Activated naive CD4-positive, alpha-beta T cell treated with anti-CD3 and anti-CD28 coated beads, Interleukin-2, amount 10 ng/mL, durations not matched to agents 7 days and 5 days (primary cell): ENCODE data around the gene AP5B1.

ENCODE experiments used
- CTCF ChIA-PET: fragments of 350-600 bp; sonication (Branson Sonifier 250); formaldehyde crosslinking; loops from one replicate; lab custom pipeline; 2021; ENCODE audit warnings: antibody characterized with exemption; lab: Charles Lee
- DNase-seq: peaks from one replicate; pipeline ENCODE4 v3.0.0-alpha.2; 2020
- H3K27ac Mint-ChIP-seq: one replicate; pipeline ENCODE4 v1.8.0; 2021; ENCODE audit warnings: mild to moderate bottlenecking, moderate library complexity, mixed read lengths
- H3K27me3 Mint-ChIP-seq: one replicate; pipeline ENCODE4 v1.8.0; 2021; ENCODE audit warnings: mild to moderate bottlenecking, mixed read lengths
- H3K36me3 Mint-ChIP-seq: one replicate; pipeline ENCODE4 v1.8.0; 2021; ENCODE audit warnings: mixed read lengths
- H3K4me1 Mint-ChIP-seq: one replicate; pipeline ENCODE4 v1.8.0; 2021; ENCODE audit warnings: mixed read lengths
- H3K4me3 Mint-ChIP-seq: one replicate; pipeline ENCODE4 v1.8.0; 2021; ENCODE audit warnings: mild to moderate bottlenecking, moderate library complexity, mixed read lengths
- H3K9me3 Mint-ChIP-seq: one replicate; pipeline ENCODE4 v1.8.0; 2021; ENCODE audit warnings: mixed read lengths

Gene AP5B1

DNA sequence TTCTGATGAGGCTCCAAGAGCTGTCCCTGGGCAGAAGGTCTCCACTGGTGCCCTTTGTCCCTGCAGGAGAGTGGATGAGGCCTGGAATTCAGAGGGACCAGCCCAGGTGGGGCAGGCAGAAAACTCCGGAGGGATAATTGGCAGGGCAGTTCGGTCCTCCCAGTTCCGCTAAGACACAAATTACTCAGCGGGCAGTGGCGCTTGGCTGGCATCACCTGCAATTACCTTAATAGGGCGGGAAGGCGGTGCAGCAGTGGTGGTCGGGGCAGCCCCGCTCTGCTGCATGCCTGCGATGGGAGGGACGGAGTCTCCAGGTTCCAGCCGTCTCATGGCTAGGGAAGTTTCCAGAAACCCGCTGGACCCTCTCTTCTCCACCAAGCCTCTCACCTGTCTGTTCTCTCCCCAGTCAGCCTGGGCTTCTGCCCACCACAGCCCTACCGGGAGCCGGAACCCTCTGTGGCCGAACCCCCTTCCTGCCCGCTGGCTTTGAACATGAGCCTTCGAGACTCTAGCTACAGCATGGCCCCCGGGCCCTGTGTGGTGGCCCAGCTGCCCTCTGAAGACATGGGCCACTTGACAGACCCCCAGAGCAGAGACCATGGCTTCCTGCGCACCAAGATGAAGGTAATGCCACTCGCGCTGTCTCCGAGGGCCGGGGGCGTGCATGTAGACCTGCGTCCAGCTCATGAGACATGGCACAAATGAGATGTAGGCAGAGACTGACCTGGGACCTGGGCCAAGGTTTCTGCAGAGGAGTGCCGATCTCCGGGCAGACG lies 13.0 kb upstream of the AP5B1 start:
- CTCF ChIA-PET, result interaction anchor here (0.9 to 6.2 kb wide), 3 partner anchors 11 to 65 kb away, joined by 3 to 63 read pairs (median 4); partner anchors contain the start of gene AP5B1

GRCh38 chr11:65793144-65793581 lies 12.4 kb upstream of the AP5B1 start:
- Mint-ChIP-seq H3K27me3 (peaks cover 95% of the 10 kb centered on the region), H3K9me3 (no peaks in the 10 kb centered on the region), H3K4me3 (no peak overlapping the region), H3K4me1 (peaks cover 54% of the 10 kb centered on the region), H3K27ac (no peak overlapping the region), H3K36me3 (no peaks in the 10 kb centered on the region)
- CTCF ChIA-PET, result interaction anchor here (0.9 to 6.2 kb wide), 2 partner anchors 13 to 65 kb away, joined by 3 to 63 read pairs; partner anchors contain the start of gene AP5B1
- DNase-seq, result no peak

More for the DNA sequence above, 13.0 kb upstream of the AP5B1 start:
- H3K27me3 Mint-ChIP-seq, result peaks cover 95% of the 10 kb centered on the region
- no peak overlapping the region for H3K27ac Mint-ChIP-seq
- no peak overlapping the region for H3K4me3 Mint-ChIP-seq
- H3K36me3 Mint-ChIP-seq, result no peaks in the 10 kb centered on the region
- H3K9me3 Mint-ChIP-seq, result no peaks in the 10 kb centered on the region
- no peak for DNase-seq
- H3K4me1 Mint-ChIP-seq, result peaks cover 55% of the 10 kb centered on the region

DNA sequence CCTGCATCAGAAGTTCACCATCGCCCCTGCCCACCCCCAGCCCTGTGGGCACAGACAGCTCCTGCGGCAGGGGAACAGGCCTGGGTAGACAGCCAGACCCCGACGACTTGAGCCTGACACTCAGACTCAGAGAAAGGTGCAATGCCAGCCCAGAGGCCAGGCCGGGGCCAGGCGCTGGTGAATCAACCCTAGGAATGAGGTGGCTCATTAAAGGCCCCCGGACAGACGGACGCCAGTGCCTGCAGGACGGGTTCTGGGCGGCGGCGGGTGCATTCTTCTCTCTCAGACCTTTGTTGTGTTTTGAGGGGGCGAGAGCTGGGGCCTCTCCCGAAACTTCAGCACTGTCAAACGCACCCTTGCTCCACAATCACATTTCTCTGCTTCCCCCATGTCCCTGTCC lies 11.7 kb upstream of the AP5B1 start:
- DNase-seq, result no peak
- CTCF ChIA-PET, result interaction anchor here (1.4 to 6.2 kb wide), 2 partner anchors 12 to 22 kb away, joined by 4 to 63 read pairs; partner anchors contain the start of gene AP5B1
- Mint-ChIP-seq H3K27ac (peak overlapping the region; percentile 76), H3K9me3 (no peaks in the 10 kb centered on the region), H3K27me3 (peaks cover 95% of the 10 kb centered on the region), H3K4me3 (no peak overlapping the region), H3K36me3 (no peaks in the 10 kb centered on the region), H3K4me1 (peaks cover 54% of the 10 kb centered on the region)

DNA sequence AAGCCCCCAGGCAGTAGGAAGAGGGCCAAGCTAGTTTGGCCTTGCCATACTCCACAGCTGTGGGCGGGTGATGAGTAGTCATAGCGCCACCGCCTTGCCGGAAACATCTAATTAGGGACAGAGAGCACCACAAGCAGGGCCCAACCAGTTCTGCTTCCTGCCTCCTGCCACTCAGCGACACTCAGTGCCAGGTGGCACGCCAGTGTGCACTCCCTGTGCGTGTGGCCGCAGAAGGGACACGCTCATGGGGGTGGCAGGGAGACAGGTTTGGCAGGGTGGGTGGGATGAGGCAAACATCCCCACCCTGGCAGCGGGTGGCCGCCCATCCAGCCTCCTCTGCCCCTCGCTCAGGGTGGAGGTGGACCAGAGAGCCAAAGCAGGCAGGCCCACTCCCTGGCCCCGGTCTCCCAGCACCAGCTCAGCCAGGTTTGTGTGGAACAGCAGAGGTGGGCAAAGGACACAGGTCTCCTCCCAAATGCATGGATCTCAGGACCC lies 11.0 kb upstream of the AP5B1 start:
- no peaks in the 10 kb centered on the region for H3K36me3 Mint-ChIP-seq
- peak overlapping the region; percentile 76 for H3K27ac Mint-ChIP-seq
- CTCF ChIA-PET, result interaction anchor here (1.4 to 6.2 kb wide), 2 partner anchors 11 to 21 kb away, joined by 4 to 63 read pairs; partner anchors contain the start of gene AP5B1
- peak; percentile 73 for DNase-seq
- H3K4me1 Mint-ChIP-seq, result peaks cover 56% of the 10 kb centered on the region
- peaks cover 99% of the 10 kb centered on the region for H3K27me3 Mint-ChIP-seq
- H3K9me3 Mint-ChIP-seq, result no peaks in the 10 kb centered on the region
- H3K4me3 Mint-ChIP-seq, result no peak overlapping the region

DNA sequence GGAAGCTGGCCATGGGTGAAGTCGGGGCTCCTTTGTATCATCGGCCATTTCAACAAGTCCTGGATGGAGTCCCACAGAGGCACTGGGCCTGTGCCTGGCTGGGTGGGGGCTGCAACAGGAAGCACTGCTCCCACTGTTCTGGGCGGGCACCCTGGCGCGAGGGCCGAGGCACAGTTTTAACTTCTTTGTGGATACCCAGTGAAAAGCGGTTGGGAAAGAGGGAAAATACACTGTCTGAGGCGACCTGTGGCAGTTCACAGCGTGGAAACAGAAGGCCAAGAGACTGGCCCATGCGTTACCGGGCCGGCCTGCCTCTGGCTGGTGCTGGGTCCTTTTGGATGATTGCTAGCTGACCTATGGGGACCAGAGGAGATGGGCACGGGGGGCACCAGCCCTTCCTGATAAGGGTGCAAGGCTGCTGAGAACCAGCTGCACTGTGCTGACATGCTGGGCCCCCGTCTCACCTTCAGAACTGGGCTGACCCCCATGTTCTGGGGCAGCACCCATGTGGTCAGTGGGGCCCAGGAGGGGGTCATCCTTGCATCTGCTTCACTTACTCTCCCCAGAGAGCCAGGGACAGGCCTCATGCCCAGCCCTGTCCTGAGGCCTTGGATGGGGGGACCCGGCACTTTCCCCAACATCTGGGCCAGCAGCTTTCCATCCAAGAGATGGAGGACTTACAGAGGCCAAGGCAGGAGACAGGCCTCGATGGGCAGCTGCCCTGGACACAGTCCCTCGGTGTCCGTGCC lies 10.3 kb upstream of the AP5B1 start:
- Mint-ChIP-seq H3K27ac (no peak overlapping the region), H3K36me3 (no peaks in the 10 kb centered on the region), H3K9me3 (no peaks in the 10 kb centered on the region)

GRCh38 chr11:65790104-65790901 lies 9.5 kb upstream of the AP5B1 start:
- peaks cover 51% of the 10 kb centered on the region for H3K4me1 Mint-ChIP-seq

More for the DNA sequence above, 10.3 kb upstream of the AP5B1 start:
- CTCF ChIA-PET, result interaction anchor here (1.4 to 6.2 kb wide), 2 partner anchors 10 to 20 kb away, joined by 4 to 63 read pairs; partner anchors contain the start of gene AP5B1
- Mint-ChIP-seq H3K27me3 (peaks cover 100% of the 10 kb centered on the region), H3K4me1 (peaks cover 51% of the 10 kb centered on the region), H3K4me3 (no peak overlapping the region)
- DNase-seq, result no peak

DNA sequence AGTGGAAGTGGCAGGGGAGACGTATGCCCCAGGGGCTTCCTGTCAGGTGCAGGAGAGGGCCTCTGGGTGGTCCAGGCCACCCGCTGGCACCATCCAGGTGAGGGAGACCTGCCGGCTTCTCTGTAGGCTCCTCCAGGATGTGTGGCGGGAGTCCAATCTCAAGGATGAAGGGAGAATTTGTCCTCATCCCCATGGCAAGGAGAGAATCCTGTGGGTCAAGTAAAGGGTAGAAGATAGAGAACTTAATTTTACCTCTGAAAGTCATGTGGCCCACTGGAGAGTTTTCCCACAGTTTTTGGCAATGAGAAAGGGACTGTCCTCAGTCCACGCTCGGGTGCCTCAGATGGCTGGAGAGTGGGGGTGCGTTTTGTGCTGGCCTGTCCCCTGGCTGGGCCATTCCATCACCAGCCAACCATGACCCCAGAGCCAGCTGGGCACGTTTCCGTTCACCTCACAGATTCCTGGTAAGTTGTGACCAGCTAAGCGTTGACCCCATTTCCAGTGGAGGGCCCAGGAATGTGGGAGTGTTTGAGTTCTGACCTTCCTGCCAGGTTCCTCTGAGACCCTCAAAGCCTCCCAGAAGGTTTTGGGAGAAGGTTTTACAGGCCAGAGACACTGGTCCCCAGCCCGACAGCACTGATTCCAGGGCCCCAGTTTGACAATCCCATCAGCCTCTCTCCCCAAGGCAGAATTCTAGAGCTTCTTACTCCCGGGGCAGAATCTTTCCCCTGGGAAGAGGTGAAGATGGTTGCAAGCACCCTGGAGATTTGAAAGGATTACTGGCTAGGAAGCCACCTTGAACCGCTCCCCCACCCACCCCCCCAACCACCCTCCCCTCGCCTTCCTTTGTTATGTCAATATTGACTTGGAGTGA lies 8.7 kb upstream of the AP5B1 start:
- Mint-ChIP-seq H3K27me3 (peaks cover 100% of the 10 kb centered on the region), H3K9me3 (no peaks in the 10 kb centered on the region), H3K4me1 (peaks cover 56% of the 10 kb centered on the region), H3K4me3 (no peak overlapping the region), H3K36me3 (peaks cover 2% of the 10 kb centered on the region), H3K27ac (no peak overlapping the region)
- no peak for DNase-seq
- CTCF ChIA-PET, result interaction anchor here (0.7 to 6.2 kb wide), 4 partner anchors 9 to 30 kb away, joined by 3 to 63 read pairs (median 3); partner anchors contain the start of gene AP5B1

More at GRCh38 chr11:65790104-65790901, 9.5 kb upstream of the AP5B1 start:
- peaks cover 2% of the 10 kb centered on the region for H3K36me3 Mint-ChIP-seq
- peaks cover 100% of the 10 kb centered on the region for H3K27me3 Mint-ChIP-seq
- no peak for DNase-seq
- CTCF ChIA-PET, result interaction anchor here (6.2 kb wide), 1 partner anchor 10 kb away, joined by 63 read pairs; the partner anchor contains the start of gene AP5B1
- H3K27ac Mint-ChIP-seq, result no peak overlapping the region
- H3K9me3 Mint-ChIP-seq, result no peaks in the 10 kb centered on the region
- no peak overlapping the region for H3K4me3 Mint-ChIP-seq

DNA sequence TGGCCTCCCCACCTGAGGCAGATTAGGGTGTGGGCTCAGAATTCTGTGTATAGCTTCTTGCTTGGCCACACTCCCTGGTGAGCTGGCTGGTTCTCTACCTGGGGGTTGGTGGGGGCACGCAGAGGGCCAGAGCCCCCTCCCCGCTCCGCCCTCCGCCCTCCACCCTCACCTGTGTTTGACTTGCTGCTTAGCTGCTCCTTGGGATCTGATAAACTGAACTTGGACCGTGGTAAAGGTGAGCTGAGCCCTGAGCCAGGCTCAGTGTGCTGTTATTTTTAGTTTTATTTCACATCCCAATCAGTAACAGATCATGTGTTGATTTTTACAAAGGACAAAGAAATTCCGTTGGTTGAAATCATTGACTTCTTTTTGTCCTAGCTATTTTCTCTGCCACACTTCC lies 8.0 kb upstream of the AP5B1 start:
- Mint-ChIP-seq H3K9me3 (no peaks in the 10 kb centered on the region), H3K27ac (no peak overlapping the region), H3K4me1 (peaks cover 59% of the 10 kb centered on the region), H3K4me3 (no peak overlapping the region), H3K36me3 (peaks cover 2% of the 10 kb centered on the region), H3K27me3 (peaks cover 100% of the 10 kb centered on the region)
- CTCF ChIA-PET, result interaction anchor here (0.7 to 6.2 kb wide), 4 partner anchors 8 to 30 kb away, joined by 3 to 63 read pairs (median 3); partner anchors contain the start of gene AP5B1
- DNase-seq, result no peak

DNA sequence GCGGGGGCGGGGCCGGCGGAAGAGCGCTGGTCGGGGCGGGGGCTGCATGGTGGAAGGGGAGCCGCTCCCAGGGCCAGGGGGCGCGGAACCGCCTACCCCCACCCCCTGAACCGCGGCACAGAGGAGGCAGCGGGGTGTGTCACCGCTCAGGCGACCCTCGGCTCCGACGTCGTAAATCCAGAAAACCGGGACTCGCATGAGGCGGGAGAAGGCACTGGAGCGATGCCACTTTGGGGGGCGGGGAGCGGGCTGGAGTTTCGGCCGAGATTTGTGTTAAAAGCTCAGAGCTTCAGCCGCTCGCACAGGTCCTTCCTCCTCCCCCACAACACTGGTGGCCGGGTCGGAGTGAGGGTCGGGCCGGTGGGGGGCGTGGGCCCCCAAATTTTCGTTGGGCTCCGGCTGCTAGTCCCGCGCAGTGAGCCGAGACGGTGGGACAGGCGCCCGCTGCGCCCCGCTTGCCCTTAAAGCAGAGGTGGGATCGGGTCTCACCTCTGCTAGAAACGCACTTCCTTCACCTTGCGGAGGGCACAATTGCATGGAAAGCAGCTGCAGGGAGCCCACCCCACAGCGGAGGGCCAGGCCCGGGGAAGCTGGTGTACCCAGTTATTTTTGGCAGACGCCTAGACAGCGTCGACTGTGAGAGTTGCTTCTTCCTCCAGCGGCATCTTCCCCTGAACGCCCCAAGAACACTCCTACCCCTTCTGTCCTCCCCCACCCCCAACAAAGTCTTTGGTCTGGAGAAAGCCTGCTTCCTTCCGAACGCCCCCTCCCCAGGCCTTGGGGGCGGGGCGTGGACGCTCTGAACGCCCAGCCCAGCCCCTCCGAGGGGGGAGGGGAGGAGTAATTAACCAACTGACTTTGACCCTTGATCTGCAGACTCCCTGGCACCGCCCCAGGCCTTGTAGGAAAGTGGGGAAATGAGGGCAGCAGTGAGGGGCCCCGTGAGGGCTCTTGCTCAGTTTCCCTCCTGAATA lies 7.2 kb upstream of the AP5B1 start:
- DNase-seq, result peak; percentile 31
- H3K4me3 Mint-ChIP-seq, result peak overlapping the region; percentile 49
- peaks cover 100% of the 10 kb centered on the region for H3K27me3 Mint-ChIP-seq
- H3K4me1 Mint-ChIP-seq, result peaks cover 64% of the 10 kb centered on the region
- peaks cover 2% of the 10 kb centered on the region for H3K36me3 Mint-ChIP-seq
- no peak overlapping the region for H3K27ac Mint-ChIP-seq
- CTCF ChIA-PET, result interaction anchor here (0.7 to 6.2 kb wide), 3 partner anchors 7 to 31 kb away, joined by 3 to 63 read pairs (median 3); partner anchors contain the start of gene AP5B1
- H3K9me3 Mint-ChIP-seq, result no peaks in the 10 kb centered on the region

DNA sequence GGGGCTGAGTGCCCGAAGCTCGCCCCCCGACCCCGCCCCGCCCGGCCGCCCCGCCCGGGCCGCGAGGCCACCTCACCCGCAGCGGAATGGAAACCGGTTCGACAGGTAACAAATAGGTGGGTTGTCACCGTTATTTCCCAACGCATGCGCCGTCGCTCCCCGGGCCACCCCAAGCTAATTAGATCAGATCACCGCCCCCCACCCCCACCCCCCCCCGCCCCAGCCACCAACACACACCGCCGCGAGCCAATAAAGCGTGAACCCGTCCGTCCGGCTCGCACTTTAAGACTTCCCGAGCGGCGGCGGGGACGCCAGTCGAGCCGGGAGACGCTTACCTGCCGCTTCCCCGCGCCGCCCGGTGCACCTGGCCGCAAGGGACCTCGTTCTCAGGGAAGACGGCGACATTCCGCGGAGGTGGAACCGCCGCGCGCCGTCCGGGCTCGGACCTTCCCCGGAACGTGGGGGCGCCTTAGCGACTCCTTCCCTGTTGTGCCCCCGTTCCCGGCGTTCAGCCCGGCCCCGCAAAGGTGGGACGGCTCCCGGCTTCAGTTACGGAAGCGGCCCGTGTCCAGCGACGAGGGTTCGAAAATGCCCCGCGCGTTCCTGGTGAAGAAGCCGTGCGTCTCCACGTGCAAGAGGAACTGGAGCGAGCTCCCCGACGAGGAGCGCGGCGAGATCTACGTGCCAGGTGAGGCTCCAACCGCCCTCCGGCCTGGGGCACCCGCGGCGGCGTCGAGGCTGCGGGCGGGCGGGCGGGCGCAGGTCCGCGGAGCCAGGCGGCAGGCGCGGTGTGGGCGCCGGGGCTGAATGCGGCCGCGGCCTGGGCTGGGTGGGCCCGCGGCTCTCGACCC lies 6.2 kb upstream of the AP5B1 start, which contains the start of gene OVOL1:
Gene OVOL1 (plus strand): TSS at position 278 of the 851 bp plus-strand sequence. CDS start 311 bp downstream, at position 589.
- peaks cover 100% of the 10 kb centered on the region for H3K27me3 Mint-ChIP-seq
- peak within 1 kb of the TSS; percentile 59 for H3K4me3 Mint-ChIP-seq
- no peaks in the 10 kb centered on the region for H3K9me3 Mint-ChIP-seq
- peaks cover 59% of the 10 kb centered on the region for H3K4me1 Mint-ChIP-seq
- DNase-seq, result peak; percentile 42
- peaks cover 2% of the 10 kb centered on the region for H3K36me3 Mint-ChIP-seq
- no peak within 1 kb of the TSS for H3K27ac Mint-ChIP-seq
- CTCF ChIA-PET, result no interaction called here
